GM12875 (cell line): ENCODE data around the gene TRUB2.

ENCODE experiments used
- H3K4me3 ChIP-seq: one replicate; pipeline ENCODE4 v1.5.1; 2011; ENCODE audit warnings: low read depth, low read length, control low read depth
- CTCF ChIP-seq: IDR thresholded peaks from 2 replicates; pipeline ENCODE4 v1.5.1; 2011; ENCODE audit warnings: low read depth, mild to moderate bottlenecking, control low read depth, inconsistent platforms, low read length, moderate library complexity, borderline replicate concordance; ENCODE audit not compliant: insufficient read depth

TRUB2 gene

GRCh38 chr9:128266868-128267590 is 55.2 kb downstream of the TRUB2 start:
- no peak for TF ChIP-seq CTCF
- no peak overlapping the region for H3K4me3 ChIP-seq

GRCh38 chr9:128265348-128265847 is 56.8 kb downstream of the TRUB2 start:
- H3K4me3 ChIP-seq: no peak overlapping the region
- no peak for TF ChIP-seq CTCF

- TF ChIP-seq CTCF: no peak
- no peak overlapping the region for H3K4me3 ChIP-seq
Observed at GRCh38 chr9:128262687-128263086, 59.6 kb downstream of the TRUB2 start.

GRCh38 chr9:128260340-128260739 is 61.9 kb downstream of the TRUB2 start:
- no peak overlapping the region for H3K4me3 ChIP-seq
- TF ChIP-seq CTCF: no peak

GRCh38 chr9:128259156-128259555 is 63.1 kb downstream of the TRUB2 start:
- 0 out of 2 replicates have a peak, but pooled peaks have one; percentile 7 for TF ChIP-seq CTCF
- H3K4me3 ChIP-seq: no peak overlapping the region

- no peak overlapping the region for H3K4me3 ChIP-seq
- TF ChIP-seq CTCF: no peak
Observed at GRCh38 chr9:128258326-128258725, 63.9 kb downstream of the TRUB2 start.

GRCh38 chr9:128257907-128258306 is 64.3 kb downstream of the TRUB2 start:
- TF ChIP-seq CTCF: no peak
- no peak overlapping the region for H3K4me3 ChIP-seq
